Measurements from ENCODE around the gene GPRC5C.

The GPRC5C gene

DNA sequence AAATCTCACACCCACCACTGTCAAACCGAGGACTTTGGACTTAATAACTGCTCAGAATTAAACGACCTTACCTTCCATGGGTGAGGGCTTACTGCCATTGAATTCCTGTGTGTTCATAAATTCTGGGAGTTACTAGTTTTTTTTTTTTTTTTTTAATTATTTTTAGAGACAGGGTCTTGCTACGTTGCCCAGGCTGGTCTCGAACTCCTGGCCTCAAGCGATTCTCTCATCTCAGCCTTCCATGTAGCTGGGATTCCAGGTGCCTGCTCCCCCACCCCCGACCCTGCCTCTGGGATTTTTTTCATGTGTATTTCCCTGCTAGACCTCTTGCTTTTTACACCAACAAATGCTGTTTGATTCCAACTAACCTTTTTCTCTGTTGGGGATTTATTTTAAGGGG lies 19.7 kb downstream of the GPRC5C start:
- in situ Hi-C loops (cut with MboI; ENCODE audit: low sequenced_read_pairs): no loop called here

DNA sequence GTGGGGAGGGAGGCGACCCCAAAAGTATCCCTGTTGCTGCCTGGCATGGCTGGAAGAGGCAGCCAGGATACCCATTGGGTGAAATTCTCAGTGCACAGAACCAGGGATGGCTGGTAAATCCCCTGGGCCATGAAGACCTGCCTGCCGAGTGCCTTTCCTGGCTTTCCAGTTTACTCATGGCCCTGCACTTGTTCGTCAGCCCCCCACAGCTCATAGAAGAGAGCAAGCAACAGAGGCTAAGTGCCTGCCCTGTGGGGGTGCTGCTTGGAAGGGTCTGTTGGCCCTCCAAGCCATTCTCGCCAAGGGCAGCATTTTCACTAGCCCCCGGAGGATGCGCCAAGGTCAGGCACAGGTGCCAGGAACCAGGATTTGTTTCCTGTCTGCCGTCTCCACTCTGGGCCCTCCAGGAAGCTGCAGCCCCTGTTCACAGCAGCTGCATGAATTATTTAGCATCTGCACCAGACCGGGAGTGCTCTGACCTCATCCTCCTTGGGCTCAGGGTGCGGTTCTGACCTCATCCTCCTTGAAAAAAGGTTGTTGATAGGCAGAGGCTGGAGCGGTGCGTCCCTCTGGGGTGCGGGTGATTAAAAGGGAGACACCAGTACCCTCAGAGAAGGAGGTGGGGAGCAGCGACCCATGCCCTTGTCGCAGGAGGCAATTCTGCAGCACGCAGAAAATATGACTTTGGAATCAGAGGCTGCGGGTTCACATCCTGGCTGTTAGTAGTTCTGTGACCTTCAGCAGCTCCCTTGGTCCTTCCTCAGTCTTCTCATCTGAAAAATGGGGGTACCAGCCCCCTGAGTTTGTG lies 20.3 kb downstream of the GPRC5C start:
- in situ Hi-C loops (cut with MboI; ENCODE audit: low sequenced_read_pairs): no loop called here

DNA sequence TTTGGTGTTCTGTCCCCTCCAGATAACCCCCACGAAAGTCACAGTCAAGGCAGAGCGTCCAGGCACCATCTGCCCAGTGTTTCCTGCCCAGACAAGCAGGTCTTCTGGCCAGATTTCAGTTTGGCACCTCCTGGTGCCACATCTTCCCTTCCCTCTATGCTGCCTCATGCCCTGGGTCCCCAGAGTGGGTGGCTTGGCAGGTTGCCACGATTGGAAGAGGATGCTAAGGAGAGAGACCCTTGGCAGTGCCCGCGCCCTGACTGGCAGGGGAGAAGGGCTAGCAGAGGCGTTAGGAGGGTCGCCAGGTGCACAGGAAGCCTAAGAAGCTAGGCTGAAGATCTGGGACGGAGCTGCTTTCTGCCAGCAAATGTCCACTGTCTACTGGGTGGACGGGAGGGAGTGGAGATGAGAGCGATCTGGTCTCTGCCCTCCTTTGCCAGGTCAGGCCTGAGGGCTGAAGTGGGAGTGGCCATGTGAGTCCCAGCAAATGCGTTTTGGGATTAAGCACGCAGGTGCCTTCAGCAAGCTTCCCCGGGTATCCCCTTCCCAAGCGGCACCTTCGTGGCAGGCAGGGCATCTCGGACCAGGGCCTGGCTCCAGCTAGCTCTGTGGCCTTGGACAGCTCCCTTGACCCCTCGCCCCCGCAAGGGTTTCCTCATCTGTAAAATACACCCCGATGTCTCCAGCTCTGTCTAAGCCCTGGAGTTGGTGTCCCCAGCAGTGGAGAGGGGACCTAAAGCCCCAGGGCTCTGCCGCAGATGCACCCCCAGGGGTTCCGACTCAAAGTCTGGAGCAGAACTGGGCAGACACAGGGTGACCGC lies 21.2 kb downstream of the GPRC5C start:
- in situ Hi-C loops (cut with MboI; ENCODE audit: low sequenced_read_pairs): no loop called here

DNA sequence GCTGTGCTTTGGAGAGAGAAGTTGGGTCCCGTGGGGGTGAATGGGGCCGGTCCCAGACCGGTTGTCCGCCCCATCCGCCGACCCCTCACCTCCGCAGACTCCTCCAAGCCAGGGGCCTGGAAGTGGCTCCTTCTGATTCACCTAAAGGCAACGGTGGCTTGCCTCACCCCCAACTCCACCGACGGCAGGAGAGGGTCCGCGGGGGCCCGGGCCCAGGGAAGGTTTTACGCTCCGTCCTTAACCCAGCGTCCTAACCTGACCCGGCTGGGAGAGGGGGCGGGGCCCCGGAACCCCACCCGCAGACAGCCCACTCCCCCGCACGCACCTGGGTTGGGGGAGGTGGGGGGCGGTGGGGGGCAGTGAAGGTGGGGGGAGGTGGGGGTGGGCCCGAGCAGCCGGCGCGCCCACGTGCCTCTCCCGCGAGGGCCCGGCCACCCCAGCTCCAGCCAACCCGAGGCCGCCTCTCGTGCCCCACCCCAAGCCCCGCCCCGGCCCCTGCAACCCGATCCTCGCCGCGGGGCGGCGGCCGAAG lies 21.8 kb downstream of the GPRC5C start:
- in situ Hi-C loops (cut with MboI; ENCODE audit: low sequenced_read_pairs): no loop called here

DNA sequence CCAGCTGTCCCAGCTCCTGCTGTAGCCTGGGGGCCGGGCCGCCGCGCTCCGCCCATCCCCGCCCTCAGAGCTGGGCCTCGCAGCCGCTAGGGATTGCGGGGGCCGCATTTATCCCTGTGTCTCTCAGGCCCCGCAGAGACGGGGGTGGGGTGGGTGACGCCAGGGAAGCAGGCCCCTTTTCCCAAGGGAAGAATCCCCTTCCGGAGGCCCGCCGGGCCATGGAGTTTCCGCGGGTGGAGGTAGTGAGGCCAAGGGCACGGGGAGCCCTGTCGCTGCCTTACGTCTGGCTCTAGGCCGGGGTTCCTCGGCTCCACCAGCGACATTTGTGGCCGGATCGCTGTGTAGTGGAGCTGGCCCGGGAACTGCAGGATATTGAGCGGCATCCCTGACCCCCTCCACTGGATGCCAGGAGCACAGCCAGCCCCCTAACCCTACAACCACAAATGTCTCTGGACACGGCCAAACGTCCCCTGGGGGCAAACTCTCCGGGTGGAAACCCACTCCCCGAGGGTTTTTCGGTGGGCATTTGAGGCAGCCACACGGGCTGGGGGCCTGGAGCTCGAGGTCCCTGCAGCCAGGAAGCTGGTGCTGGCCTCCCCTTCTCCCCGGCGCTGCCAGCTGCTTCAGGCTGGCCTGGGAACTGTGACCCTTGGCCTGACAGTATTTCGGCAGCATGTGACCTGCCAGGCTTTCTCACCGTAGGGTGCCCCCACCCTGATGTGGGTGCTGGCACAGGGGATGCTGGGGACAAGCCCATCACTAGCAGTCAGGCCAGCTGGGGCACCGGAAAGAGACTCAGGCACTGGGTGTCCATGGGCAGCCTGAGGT lies 22.5 kb downstream of the GPRC5C start:
- in situ Hi-C loops (cut with MboI; ENCODE audit: low sequenced_read_pairs): no loop called here

DNA sequence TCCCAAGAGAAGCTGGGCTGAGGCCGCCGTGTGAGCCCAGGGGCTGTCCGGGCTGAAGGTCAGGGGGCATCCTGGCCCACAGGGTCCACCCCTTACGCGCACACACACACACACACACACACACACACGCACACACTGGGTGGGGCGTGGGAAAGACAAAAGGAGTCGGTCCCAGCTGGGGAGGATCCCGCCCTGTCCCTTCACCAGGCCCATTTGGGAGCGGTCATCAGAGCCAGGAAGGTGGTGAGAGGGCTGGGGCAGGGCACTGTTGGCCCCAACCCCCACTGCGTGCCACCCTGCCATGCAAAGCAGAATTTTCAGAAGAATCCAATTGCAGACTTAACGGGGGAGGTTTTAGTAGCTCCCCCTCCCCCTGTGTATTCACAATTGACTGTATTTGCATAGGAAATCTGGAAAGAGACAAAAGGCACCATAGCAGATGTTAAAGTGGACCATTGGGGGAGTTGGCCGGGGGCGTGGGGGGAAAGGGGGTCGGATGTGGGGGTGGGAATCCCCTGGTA lies 23.2 kb downstream of the GPRC5C start:
- in situ Hi-C loops (cut with MboI; ENCODE audit: low sequenced_read_pairs): no loop called here

DNA sequence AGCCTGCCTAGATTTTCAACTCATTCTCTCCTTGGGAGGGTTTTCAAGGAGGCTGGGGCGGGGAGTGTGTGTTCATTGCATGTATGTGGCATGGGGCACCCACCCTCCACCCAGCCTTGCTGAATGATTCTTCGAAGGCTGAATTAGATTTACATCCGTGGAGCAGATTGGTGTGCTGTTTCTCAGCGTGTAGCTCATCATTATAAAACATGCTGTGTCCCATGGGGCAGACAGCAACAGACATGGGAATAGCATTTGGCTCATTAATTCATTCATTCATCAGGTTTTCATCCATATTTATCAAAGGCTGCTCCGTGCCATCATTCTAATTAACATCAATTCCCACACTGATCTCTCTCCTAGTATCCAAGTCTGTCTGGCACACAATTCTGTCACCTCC lies 23.9 kb downstream of the GPRC5C start:
- in situ Hi-C loops (cut with MboI; ENCODE audit: low sequenced_read_pairs): no loop called here

DNA sequence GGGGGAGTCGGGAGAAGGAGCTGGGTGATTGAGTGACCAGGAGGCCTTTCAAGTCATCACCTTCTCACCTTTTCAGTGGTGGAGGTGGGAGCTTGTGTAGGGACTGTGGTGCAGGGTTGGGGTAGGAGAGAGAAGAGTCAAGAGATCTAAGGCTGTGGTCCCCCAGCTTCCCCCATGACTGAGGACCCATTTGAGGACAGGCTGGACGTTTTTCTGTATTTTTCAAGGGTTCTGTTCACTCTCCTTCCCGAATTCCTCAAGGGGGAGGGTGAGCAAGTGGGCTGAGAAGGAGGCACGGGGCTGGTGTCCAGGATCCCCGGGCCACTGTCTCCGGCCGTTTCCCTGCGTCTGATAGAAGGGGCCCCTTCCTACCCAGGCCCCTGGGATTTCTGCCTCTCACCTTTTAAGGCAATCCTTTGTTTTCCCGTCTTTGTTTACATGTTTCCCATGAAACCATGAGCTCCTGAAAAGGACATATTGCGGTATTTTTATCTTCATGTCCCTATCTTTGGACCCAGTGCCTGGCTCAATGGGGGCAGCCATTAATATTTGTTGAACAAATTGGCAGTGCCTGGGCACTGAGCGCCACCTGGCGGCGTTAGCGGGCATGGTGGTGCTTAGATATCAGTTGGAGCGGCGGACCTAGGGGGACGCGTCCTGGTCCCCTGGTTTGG lies 25.4 kb downstream of the GPRC5C start:
- in situ Hi-C loops (cut with MboI; ENCODE audit: low sequenced_read_pairs): no loop called here

DNA sequence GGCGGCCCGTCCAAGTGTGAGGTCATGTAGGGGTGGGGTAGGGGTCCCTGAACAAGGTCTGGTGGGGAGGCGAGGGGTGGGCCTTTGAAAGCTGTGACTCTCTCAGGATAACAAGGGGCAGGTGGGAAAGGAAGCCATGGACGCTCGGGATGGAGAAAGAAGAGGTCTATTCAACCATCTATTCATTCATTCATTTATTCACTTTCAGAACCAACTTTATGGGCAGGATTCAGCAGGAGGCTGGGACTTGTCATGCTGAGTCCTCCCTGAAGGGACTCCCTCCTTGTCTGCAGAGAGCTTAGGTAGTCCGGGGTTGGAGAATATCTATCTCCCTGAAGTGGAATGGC lies 25.9 kb downstream of the GPRC5C start:
- in situ Hi-C loops (cut with MboI; ENCODE audit: low sequenced_read_pairs): no loop called here

DNA sequence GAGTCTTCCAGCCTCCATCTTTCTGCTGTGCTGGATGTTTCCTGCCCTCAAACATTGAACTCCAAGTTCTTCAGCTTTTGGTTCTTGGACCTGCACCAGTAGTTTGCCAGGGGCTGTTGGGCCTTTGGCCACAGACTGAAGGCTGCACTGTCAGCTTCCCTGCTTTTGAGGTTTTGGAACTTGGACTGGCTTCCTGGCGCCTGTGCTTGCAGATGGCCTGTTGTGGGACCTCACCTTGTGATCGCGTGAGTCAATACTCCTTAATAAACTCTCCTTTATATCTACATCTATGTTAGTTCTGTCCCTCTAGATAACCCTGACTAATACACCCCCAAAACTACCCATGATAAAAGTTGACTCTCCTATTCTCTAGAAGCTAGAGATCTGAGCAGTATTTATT lies 26.9 kb downstream of the GPRC5C start:
- in situ Hi-C loops (cut with MboI; ENCODE audit: low sequenced_read_pairs): no loop called here

DNA sequence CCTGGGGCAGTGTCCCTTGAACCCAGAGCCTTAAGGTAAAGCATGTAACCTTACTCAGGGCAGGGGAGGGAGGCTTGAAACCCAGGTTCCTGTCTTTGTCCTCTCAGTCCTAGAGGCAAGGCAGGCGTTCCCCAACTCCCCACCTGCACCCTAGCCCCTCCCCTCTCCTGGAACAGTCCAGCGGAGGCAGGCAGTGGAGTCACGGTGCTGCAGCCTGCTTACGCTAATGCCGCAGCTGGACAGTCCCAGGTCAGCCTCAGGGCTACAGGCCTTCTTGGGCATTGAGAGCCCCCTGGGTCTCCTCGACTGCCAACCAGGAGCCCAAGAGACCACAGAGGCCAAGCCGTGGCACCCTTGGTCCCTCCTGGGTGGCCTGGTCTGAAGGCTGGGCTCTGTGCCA lies 27.7 kb downstream of the GPRC5C start:
- in situ Hi-C loops (cut with MboI; ENCODE audit: low sequenced_read_pairs): no loop called here

DNA sequence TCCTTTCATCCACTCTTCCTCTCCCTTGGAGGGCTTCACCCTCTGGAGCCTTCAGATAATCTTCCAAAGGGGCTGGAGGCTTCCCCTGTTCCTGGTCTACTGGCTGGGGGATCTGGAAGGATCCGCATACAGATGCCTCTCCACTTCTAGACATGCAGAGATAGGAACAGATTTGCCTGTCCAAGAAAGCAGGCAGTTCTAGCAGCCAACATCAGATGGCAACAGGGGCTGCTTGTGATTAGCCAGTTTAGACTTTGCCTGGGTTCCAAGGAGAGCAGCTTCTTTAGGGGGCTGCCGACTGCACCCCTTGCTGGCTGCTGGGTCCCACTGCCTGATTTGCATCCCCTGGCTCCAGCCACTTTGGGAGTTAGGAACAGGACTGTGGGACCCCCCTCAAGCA lies 28.4 kb downstream of the GPRC5C start:
- in situ Hi-C loops (cut with MboI; ENCODE audit: low sequenced_read_pairs): no loop called here

DNA sequence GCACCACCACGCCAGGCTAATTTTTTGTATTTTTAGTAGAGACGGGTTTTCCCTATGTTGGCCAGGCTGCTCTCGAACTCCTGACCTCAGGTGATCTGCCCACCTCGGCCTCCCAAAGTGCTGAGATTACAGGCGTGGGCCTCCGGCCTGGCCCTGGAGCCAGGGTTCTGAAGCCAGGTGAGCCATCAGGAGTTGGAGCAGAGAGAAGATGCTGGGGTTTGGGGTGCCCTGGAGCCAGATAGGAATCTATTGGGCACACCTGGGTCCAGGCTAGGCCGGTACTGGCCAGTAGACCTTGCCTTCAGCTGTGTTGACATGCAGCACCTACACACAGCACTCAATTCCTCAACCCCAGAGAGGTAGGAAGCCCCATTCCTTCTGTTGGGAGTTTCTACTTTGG lies 29.1 kb downstream of the GPRC5C start:
- in situ Hi-C loops (cut with MboI; ENCODE audit: low sequenced_read_pairs): no loop called here

DNA sequence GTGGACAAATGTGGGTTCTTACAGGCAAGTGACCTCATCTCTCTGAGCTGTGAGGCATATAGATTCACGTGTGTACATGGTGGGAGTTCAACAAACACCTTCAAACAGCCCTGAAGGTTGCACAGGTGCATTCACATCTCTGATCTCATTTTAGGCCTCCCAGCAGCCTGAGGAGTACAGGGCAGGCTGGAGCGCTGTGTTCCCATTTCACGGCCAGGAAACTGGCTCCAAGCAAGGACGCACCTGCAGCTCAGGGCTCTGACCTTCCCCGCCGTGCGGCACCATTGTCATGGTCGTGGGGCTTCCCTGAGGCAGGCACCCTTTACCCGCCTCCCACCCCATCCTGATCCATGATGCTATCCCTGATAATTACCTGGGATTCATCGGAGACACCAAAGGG lies 29.7 kb downstream of the GPRC5C start:
- in situ Hi-C loops (cut with MboI; ENCODE audit: low sequenced_read_pairs): no loop called here

DNA sequence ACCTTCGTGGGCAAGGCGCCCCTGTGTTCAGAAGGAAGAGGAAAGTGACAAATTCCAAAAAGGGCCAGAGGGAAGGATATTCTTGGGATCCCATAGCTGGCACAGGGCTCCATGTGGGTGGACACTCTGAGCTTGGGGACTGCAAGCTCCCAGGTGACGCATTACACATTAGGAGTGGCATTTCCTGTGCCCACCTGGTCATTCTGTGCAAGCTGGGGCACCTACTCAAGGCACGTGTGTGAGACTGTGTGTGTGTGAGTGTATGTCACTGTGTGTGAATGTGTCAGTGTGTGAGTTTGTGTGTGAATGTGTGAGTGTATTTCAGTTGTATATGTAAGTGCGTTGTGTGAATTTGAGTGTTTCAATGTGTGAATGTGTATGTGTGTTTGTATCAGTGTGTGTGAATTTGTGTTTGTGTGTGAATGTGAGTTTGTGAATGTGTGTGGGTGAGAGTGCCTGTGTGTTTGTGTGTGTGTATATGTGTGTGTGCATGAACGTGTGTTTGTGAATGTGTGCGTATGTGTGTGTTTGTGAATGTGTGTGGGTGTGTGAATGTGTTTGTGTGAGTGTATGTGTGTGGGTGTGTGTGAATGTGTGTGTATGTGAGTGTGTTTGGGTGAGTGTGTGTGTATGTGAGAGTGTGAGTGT lies 33.0 kb downstream of the GPRC5C start:
- in situ Hi-C loops (cut with MboI; ENCODE audit: low sequenced_read_pairs): no loop called here

DNA sequence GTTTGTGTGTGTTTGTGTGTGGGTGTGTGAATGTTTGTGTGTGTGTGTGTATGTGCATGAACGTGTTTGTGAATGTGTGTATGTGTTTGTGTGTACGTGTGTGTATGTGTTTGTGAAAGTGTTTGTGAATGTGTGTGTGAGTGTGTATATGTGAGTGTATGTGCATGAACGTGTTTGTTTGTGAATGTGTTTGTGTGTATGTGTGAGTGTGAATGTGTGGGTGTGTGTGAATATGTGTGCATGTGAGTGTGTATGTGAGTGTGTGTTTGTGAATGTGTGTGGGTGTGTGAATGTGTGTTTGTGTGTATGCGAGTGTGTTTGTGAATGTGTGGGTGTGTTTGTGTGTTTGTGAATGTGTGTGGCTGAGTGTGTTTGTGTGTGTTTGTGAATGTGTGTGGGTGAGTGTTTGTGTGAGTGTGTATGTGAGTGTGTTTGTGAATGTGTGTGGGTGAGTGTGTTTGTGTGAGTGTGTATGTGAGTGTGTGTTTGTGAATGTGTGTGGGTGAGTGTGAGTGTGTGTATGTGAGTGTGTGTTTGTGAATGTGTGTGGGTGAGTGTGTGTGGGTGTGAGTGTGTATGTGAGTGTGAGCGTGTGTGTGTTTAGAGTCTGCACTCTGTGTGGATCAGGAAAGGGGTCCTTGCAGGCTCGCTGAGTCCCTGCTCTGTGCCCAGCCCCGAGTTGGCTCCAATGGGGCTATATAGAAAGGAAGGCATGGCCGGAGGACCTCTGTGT lies 33.7 kb downstream of the GPRC5C start:
- in situ Hi-C loops (cut with MboI; ENCODE audit: low sequenced_read_pairs): no loop called here

DNA sequence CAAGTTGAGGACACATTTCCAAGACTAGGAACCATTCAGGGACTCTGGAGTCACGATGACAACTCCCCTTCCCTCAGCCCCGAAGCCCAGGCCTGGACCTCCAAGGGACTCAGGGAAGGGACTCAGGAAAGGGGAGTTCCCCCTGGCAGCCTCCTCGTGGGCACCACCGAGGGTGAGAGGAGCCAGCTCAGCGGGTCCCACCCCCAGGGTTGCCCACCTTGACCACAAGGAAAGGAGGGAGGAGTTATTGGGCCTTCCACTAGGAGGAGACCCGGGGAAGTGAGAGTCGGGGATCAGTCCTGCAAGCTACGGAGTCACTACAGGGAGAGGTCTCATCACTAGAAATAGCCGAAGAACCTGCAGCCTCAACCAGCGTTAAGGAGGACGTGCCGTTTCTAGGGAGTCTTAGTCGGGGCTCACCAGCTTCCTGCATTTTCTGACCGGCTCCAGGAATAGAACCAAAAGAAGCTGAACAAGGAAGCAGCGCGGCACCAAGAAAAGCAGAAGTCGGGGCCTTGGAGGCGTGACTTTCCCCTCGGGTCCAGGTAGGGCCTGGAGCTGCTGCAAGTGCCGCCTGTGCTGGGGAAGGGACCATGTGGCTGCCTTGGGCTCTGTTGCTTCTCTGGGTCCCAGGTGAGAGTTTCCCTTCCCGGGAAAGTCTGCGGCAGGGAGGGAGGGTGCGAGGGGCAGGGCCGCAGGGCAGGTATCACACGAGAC lies 34.4 kb downstream of the GPRC5C start, which contains the start of gene CD300A:
TSS of gene CD300A (plus strand) at position 524 of the 717 bp plus-strand sequence. CDS start at position 594, 70 bp downstream.
- in situ Hi-C loops (cut with MboI; ENCODE audit: low sequenced_read_pairs): no loop called here

DNA sequence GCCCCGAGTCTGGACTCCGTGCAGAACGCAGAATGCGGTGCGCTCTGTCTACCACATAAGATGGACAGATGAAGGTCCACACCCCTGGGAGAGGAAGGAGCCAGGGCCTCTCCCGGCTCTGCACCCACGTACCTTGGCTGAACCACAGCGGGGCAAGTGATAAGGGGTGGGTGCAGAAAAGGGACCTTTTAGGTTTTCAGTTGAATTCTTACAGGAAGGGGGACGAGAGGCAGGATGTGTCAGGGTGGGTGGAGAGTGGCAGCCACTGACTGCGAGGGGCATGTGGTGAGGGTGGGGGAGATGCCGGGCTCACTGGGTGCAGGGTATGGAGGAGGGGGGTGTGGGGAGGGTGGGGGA lies 34.9 kb downstream of the GPRC5C start:
- in situ Hi-C loops (cut with MboI; ENCODE audit: low sequenced_read_pairs): no loop called here

Measured in HL-60/S4 treated with phorbol 12-myristate 13-acetate at 8.2 ng/mL for 4 days and 3 days (cell line).